Cardiac fibroblast (primary cell): ENCODE results near the gene BAAT.

Experiments
- DNase-seq, 2 donors: peaks; one replicate each; pipeline versions ENCODE4 v3.0.0 to v3.0.0-alpha.2; 2010; ENCODE audit warnings: low read depth in 2 of 2
- H3K4me3 ChIP-seq, 2 donors: replicated peaks in 1 of 2; 1 replicate in 1 of 2; 2 replicates in 1 of 2; pipeline ENCODE4 v1.5.1; 2011; ENCODE audit warnings: low read depth in 2 of 2, low read length in 2 of 2, mild to moderate bottlenecking in 2 of 2, moderate library complexity in 1 of 2
- CTCF ChIP-seq: IDR thresholded peaks from one replicate; pipeline ENCODE4 v1.5.1; 2011; ENCODE audit warnings: low read depth, mild to moderate bottlenecking, low read length, inconsistent platforms

Gene BAAT

GRCh38 chr9:101387871-101388506 is 3.2 kb upstream of the BAAT start:
- peak; percentile 61 to 70 for DNase-seq
- H3K4me3 ChIP-seq, result no peak overlapping the region
- TF ChIP-seq CTCF, result peak; percentile 69

GRCh38 chr9:101383361-101383760 is 1.4 kb downstream of the BAAT start:
- no peak for TF ChIP-seq CTCF
- no peak for DNase-seq
- no peak overlapping the region for H3K4me3 ChIP-seq

- no peak for DNase-seq
- H3K4me3 ChIP-seq, result no peak overlapping the region
- TF ChIP-seq CTCF, result no peak
These were observed 2.9 kb downstream of the BAAT start for GRCh38 chr9:101381833-101382342.

- no peak overlapping the region for H3K4me3 ChIP-seq
- TF ChIP-seq CTCF, result no peak
- DNase-seq, result no peak
These were observed 3.7 kb downstream of the BAAT start for GRCh38 chr9:101381118-101381517.

GRCh38 chr9:101380295-101380694 is 4.5 kb downstream of the BAAT start:
- no peak overlapping the region for H3K4me3 ChIP-seq
- no peak for TF ChIP-seq CTCF
- no peak for DNase-seq

- H3K4me3 ChIP-seq, result no peak overlapping the region
- peak; percentile 69 to 71 for DNase-seq
- TF ChIP-seq CTCF, result no peak
These were observed 8.5 kb downstream of the BAAT start for GRCh38 chr9:101376111-101376848.
